Measurements from ENCODE around the gene BANP.

BANP gene

DNA sequence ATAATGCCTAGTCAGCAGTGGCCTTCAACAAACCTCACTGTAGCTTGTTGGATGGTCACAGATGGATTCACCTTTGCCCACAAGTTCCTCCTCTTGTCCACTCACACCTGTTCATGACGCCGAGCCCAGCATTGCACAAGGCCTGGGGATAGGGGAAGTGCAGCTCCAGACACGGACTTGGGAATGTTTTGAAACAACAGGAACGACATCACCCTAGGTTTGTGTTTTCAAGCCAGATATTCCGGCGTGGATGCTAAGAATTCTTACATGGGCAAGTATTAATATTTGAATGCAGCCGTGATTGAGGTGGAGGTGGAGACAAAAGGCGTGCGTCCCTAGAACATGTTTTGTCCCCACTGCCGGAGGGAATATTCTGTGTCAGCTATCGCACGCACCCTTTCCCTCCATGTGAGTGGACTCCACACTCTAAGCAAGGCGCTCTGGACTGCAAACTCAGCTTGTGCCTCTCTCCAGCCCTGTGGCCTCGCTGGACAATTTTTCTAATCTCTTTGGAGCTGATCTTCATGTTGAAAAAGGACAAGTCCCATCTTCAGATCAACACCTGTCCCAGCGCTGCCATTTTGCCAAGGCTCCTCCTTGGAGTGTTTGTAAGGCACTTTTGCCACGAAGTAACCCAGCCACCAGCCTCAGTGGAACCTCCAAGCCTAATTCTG lies 2.0 kb upstream of the BANP start:
- Histone ChIP-seq H3K27me3 (ENCODE audit: insufficient read depth, low read length) (no peaks in the 10 kb centered on the region), H3K4me3 (ENCODE audit: low read length) (no peak overlapping the region), H3K36me3 (ENCODE audit: insufficient read depth, low read length) (peaks cover 7% of the 10 kb centered on the region), H2AFZ (ENCODE audit: low read depth, low read length) (no peak overlapping the region), H3K9me3 (ENCODE audit: low read length) (no peaks in the 10 kb centered on the region), H3K4me1 (ENCODE audit: insufficient read depth, low read length) (peaks cover 10% of the 10 kb centered on the region)

DNA sequence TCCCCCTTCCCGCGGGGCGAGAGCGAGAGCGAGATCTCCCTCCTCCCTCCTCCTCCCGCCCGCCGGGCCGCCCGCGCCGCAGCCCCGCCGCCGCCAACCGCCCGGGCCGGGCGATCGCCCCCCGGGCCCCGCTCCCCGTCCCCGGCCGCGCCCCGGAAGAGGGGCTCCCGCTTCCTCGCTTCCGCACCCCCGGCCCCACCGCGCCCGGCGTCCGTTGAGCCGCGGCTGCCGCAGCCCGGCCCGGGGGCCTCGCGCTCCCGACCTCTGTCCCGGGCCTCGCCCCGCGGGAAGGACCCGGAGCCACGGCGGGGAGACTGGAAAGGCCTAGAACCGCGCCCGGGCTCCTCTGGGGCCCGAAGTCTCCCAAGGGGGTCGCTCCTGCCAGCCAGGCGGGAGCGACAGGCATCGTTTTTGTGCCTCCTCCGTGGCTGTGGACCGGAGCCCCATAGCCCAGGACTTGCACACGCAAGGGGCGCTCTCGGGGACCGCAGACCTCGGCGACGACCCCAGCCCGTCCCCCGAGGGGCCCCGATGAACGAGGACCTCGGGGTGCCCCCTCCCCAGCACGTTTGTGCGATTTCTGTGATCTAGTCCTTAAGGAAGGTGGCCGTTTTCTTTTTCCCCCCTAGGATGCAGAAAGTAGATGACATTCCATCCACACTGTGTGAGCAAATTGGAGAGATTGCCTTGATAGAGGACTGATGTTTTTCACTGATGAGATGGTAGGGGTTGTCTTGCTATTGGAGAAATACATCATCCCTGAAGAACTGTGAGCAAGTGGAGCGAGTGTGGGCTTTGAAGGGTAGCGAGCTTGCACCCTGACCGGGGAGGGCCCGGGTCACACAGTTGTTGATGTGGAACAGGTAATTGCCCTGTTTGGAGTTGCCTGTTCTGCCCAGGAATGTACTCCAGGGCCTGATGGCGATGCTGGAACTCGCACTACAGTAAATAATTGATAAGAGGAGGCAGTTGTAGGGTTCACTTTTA lies 611 bp downstream of the BANP start:
- Histone ChIP-seq H3K27me3 (ENCODE audit: insufficient read depth, low read length) (no peaks in the 10 kb centered on the region), H3K9me3 (ENCODE audit: low read length) (no peaks in the 10 kb centered on the region), H3K36me3 (ENCODE audit: insufficient read depth, low read length) (peaks cover 7% of the 10 kb centered on the region), H3K4me3 (ENCODE audit: low read length) (peak overlapping the region; percentile 64), H2AFZ (ENCODE audit: low read depth, low read length) (no peak overlapping the region), H3K4me1 (ENCODE audit: insufficient read depth, low read length) (peaks cover 22% of the 10 kb centered on the region)

DNA sequence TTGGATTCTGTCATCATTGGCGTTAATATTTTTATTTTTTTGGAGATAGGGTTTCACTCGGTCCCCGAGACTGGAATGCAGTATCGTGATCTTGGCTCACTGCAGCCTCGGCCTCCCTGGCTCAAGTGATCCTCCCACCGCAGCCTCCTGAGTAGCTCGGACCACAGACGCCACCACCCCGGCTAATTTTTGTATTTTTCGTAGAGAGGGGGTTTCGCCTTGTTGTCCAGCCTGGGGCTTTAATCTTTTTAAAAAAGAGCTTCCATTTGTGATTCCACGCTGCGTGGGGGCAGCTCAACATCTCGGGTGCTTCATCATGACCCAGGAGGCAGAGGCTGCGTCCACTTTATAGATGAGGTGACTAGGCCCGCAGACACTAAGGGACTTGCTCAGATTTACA lies 1.5 kb downstream of the BANP start:
- peak overlapping the region; percentile 64 for H3K4me3 ChIP-seq (ENCODE audit: low read length)
- H3K4me1 ChIP-seq (ENCODE audit: insufficient read depth, low read length), result peaks cover 24% of the 10 kb centered on the region
- H2AFZ ChIP-seq (ENCODE audit: low read depth, low read length), result no peak overlapping the region
- H3K27me3 ChIP-seq (ENCODE audit: insufficient read depth, low read length), result no peaks in the 10 kb centered on the region
- H3K9me3 ChIP-seq (ENCODE audit: low read length), result no peaks in the 10 kb centered on the region
- H3K36me3 ChIP-seq (ENCODE audit: insufficient read depth, low read length), result peaks cover 7% of the 10 kb centered on the region

DNA sequence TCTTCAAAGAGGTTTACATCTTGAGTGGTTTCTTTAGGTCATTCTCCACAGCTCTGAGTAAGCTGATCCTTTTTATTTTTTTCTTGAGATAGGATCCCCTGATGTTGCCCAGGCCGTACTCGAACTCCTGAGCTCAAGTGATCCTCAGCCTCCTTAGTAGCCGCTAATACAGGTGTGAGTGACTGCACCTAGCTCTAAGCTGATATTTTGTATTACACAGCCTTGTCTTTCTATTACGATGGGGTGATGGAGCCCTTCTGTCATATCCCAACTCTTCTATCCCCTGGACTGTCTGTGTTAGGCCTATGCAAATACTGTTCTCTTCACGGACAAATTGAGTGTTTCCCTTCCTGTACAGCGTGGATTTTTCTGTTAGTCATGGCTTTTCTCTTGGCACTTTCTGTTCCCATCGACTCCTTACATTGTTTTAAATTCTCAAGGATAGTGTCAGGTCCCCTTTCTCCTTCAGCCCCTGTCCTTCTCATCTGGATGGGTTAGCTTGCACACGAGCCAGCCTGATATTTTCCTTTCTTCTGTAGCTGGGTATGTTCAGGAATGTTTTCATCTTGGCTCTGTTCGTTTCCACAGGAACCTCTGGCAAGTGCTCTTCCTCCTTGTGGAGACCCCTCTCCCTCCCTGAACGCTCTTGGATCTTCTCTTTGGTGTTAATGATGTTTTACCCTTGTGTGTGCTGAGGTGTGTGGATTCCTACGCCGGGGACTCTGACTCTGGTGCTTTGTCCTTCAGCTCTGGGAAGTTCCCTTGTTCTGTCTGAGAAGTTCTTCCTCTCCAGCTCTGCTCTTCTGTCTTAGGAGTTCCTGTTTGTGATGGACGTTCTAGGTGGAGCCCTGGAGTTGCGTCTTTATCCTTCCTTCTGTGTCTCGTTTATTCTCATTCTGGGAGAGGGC lies 2.3 kb downstream of the BANP start:
- no peak overlapping the region for H2AFZ ChIP-seq (ENCODE audit: low read depth, low read length)
- no peaks in the 10 kb centered on the region for H3K9me3 ChIP-seq (ENCODE audit: low read length)
- H3K36me3 ChIP-seq (ENCODE audit: insufficient read depth, low read length), result peaks cover 7% of the 10 kb centered on the region
- H3K4me1 ChIP-seq (ENCODE audit: insufficient read depth, low read length), result peaks cover 24% of the 10 kb centered on the region
- H3K27me3 ChIP-seq (ENCODE audit: insufficient read depth, low read length), result no peaks in the 10 kb centered on the region
- no peak overlapping the region for H3K4me3 ChIP-seq (ENCODE audit: low read length)

DNA sequence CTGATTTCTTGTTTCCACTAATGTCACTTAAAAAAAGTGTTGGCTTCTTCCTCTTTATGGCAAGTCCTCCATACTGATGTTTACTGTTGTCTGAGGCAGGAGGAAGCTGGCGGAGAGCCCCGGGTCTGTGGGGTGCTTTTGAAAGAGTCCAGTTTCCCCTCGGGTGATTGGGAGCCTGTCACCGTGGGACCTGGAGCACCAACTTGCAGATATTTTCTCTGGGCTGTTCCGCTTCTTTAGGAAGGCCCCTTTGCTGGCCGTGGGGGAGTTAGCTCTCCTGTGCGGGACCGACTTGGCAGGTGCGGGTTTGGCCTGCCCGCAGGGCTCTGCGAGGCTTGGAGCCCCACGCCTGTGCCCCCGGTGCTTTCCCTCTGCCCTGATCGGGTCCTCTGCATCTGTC lies 3.1 kb downstream of the BANP start:
- Histone ChIP-seq H3K4me3 (ENCODE audit: low read length) (no peak overlapping the region), H2AFZ (ENCODE audit: low read depth, low read length) (no peak overlapping the region), H3K4me1 (ENCODE audit: insufficient read depth, low read length) (peaks cover 24% of the 10 kb centered on the region), H3K27me3 (ENCODE audit: insufficient read depth, low read length) (no peaks in the 10 kb centered on the region), H3K36me3 (ENCODE audit: insufficient read depth, low read length) (peaks cover 7% of the 10 kb centered on the region), H3K9me3 (ENCODE audit: low read length) (no peaks in the 10 kb centered on the region)

DNA sequence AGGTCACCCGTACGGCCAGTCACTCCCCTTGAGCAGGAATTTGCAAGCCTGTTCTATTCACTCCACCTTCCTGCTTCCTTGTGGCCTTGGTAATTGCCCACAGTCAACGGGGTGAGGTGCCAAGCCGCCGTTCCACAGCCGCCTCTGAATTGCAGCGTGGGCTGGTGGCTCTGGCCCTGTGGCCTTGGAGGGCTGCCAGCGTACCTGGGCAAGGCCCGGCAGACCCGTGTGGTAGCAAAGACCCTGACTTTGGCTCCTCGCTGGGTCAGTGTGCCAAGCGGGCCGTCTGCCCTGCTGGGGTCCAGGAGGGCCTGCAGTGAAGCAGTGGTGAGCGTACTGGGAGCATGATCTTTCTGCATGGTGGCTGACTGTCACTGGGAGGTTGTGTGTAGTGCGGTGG lies 3.6 kb downstream of the BANP start:
- Histone ChIP-seq H3K4me3 (ENCODE audit: low read length) (no peak overlapping the region), H3K9me3 (ENCODE audit: low read length) (no peaks in the 10 kb centered on the region), H2AFZ (ENCODE audit: low read depth, low read length) (no peak overlapping the region), H3K4me1 (ENCODE audit: insufficient read depth, low read length) (peaks cover 24% of the 10 kb centered on the region), H3K36me3 (ENCODE audit: insufficient read depth, low read length) (peaks cover 7% of the 10 kb centered on the region), H3K27me3 (ENCODE audit: insufficient read depth, low read length) (no peaks in the 10 kb centered on the region)

DNA sequence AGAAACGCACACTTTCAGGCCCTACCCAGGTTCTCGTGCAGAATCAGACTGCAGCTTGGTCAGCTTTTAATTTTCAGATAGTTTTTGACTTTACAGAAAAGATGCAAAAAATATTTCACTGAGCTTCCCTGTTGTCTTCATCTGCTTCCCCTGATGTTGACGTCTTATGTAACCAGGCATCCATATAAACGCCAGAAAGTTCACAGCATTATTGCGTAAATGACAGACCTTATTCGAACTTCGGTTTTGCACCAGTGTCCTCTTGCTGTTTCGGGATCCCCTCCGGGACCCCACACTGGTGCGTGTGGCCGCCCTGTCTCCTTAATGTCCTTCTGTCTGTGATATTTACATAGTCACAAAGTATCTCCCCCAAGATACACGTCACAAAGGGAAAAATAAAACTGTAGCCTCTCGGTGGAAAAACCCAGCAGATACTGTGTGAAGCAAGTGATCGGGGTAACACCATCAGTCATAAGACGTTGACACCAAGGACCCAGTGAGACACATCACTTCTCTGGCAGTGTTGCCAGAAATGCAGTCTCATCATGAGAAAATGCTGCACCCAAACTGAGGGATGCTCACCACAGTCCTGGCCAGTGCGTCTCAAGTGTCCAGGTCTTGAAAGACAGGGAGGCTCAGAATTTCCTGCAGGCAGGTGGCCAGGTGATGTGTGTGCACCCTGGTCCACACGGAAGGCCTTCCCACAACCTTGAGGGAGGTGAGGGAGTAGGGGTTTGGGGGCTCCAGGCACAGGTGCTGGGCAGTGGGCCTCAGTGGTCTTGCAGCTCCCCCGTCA lies 4.3 kb downstream of the BANP start:
- peaks cover 7% of the 10 kb centered on the region for H3K36me3 ChIP-seq (ENCODE audit: insufficient read depth, low read length)
- H3K4me1 ChIP-seq (ENCODE audit: insufficient read depth, low read length), result peaks cover 24% of the 10 kb centered on the region
- no peak overlapping the region for H3K4me3 ChIP-seq (ENCODE audit: low read length)
- no peak overlapping the region for H2AFZ ChIP-seq (ENCODE audit: low read depth, low read length)
- no peaks in the 10 kb centered on the region for H3K27me3 ChIP-seq (ENCODE audit: insufficient read depth, low read length)
- no peaks in the 10 kb centered on the region for H3K9me3 ChIP-seq (ENCODE audit: low read length)

DNA sequence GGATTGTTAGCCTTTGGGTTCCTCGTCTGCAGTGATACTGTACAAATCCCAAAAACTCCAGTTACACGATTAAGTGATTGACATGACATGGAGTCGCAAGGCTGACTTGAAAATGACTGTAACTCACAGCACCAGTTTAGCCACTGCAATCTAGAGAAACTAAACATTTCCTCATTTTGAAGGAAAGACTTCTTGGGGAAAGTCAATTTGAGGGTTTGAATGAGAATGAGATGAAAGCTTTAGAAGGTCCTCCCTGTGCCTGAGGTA lies 4.8 kb downstream of the BANP start:
- Histone ChIP-seq H3K4me3 (ENCODE audit: low read length) (no peak overlapping the region), H3K9me3 (ENCODE audit: low read length) (no peaks in the 10 kb centered on the region), H3K4me1 (ENCODE audit: insufficient read depth, low read length) (peaks cover 24% of the 10 kb centered on the region), H3K27me3 (ENCODE audit: insufficient read depth, low read length) (no peaks in the 10 kb centered on the region), H2AFZ (ENCODE audit: low read depth, low read length) (no peak overlapping the region), H3K36me3 (ENCODE audit: insufficient read depth, low read length) (peaks cover 7% of the 10 kb centered on the region)

DNA sequence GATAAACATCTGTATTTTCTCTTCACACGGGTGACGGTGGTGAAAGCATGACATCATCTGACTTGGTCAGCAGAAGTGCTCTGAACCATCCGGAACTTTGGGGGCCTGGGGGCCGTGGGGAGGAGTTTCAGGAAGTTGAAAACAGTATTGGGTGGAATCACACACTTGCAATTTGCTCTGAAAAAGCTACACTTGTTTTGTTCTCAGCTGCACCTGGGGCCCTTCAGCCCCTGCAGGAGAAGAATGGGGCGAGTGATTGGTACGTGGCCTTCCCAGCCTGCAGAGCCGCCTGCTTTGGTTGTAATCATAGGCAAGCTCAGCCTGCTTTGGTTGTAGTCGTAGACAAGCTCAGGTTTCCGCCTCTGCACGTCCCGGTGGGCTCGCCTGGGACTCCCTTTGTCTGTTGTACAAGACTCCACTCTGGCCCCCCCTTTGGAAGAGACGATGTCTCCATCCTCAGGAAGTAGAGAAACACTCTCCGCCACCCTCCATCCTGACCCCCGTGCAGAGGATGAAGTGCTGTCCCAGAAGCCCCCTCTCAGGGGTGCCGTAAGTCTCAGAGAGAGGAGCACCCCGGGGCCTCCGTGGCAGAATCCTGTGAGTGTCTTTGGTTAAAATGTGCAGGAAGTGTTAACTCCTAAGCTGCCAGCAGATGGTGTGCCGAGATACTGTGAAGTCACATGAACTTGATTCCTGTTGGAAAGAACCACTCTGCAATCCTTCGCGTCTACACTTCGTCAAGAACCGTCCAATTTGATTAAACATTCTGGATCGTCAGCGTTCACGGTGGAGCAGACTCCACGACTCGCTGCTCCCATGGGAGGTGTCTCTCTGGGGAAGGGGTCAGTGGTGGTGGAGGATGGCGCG lies 5.4 kb downstream of the BANP start:
- Histone ChIP-seq H3K4me3 (ENCODE audit: low read length) (no peak overlapping the region), H2AFZ (ENCODE audit: low read depth, low read length) (no peak overlapping the region), H3K9me3 (ENCODE audit: low read length) (no peaks in the 10 kb centered on the region), H3K27me3 (ENCODE audit: insufficient read depth, low read length) (no peaks in the 10 kb centered on the region), H3K4me1 (ENCODE audit: insufficient read depth, low read length) (peaks cover 24% of the 10 kb centered on the region), H3K36me3 (ENCODE audit: insufficient read depth, low read length) (peaks cover 7% of the 10 kb centered on the region)

DNA sequence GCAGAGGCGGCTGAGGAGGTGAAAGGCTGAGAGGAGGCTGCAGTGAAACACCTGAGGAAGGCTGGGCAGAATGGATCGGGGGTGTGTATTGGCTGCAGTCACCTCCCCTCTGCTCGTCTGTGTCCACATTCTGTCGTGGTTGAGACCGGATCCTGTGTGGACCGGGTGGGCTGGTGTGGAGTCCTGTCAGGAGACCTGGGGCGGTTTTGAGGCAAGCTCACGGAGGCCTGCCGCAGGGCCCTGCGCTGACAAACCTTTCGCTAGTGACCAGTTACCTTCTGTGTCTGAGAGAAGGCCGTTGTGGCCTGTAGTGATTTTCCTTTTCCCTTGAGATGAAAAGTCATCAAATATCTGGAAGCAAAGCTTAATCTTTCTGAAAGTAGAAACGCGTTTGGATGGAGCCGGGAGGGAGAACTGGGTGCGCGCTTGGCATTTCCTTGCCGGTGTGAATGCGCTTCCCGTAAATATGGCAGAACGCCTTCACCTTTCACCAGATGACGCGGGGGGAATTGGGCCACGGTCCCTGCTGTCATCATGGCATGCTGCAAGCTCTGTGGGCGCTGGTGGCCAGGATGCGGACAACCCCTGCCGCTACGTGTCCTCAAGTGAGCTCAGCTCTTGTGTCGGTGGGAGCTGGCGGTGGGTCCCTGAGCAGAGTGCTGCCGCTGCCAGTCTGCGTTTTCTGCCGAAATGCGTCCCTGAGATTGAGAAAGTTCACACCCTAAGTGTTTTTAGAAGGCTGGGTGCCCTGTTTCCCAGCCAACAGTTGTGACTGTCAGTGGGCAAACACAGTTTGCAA lies 6.3 kb downstream of the BANP start:
- H3K27me3 ChIP-seq (ENCODE audit: insufficient read depth, low read length), result no peaks in the 10 kb centered on the region
- H3K9me3 ChIP-seq (ENCODE audit: low read length), result no peaks in the 10 kb centered on the region
- peaks cover 18% of the 10 kb centered on the region for H3K4me1 ChIP-seq (ENCODE audit: insufficient read depth, low read length)
- peaks cover 7% of the 10 kb centered on the region for H3K36me3 ChIP-seq (ENCODE audit: insufficient read depth, low read length)
- H2AFZ ChIP-seq (ENCODE audit: low read depth, low read length), result no peak overlapping the region
- no peak overlapping the region for H3K4me3 ChIP-seq (ENCODE audit: low read length)

DNA sequence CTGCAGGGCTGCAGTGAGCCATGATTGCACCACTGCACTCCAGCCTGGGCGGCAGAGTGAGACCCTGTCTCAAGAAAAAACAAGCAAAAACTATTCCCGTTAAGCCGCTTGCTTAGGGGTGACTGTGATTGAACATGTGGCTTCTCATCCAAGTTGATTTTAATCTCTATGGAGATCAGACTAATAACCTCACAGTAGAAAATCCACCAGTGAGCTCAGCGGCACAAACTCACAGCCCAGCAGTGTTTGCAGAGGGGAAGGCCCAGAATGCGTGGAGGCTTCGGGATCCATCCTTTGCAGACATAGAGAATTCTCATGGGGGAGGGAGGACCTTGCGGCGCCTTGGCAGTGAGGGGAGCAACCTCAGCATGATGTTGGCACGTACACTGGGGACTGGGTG lies 7.4 kb downstream of the BANP start:
- Histone ChIP-seq H3K36me3 (ENCODE audit: insufficient read depth, low read length) (peaks cover under 1% of the 10 kb centered on the region), H3K4me1 (ENCODE audit: insufficient read depth, low read length) (peaks cover 18% of the 10 kb centered on the region)

More for the DNA sequence above, 7.4 kb downstream of the BANP start:
- no peak overlapping the region for H3K4me3 ChIP-seq (ENCODE audit: low read length)
- H2AFZ ChIP-seq (ENCODE audit: low read depth, low read length), result no peak overlapping the region
- H3K27me3 ChIP-seq (ENCODE audit: insufficient read depth, low read length), result no peaks in the 10 kb centered on the region
- no peaks in the 10 kb centered on the region for H3K9me3 ChIP-seq (ENCODE audit: low read length)

Measured in neuron (in vitro differentiated cells).